HepG2 (cell line): ENCODE measurements around the gene GPX2. TPM values are rescaled to one million over a fixed set of nuclear protein-coding genes. Genes with fewer than 3 reads are reported as not detected.

Experiments used
- ARID5B ChIP-seq: IDR thresholded peaks from 2 replicates; pipeline ENCODE4 v1.4.0; 2020; ENCODE audit warnings: mild to moderate bottlenecking, missing genetic modification reagents
- CBFB ChIP-seq: sonication (generic); formaldehyde crosslinking; IDR thresholded peaks from 2 replicates; pipeline ENCODE4 v1.4.0; 2020; ENCODE audit warnings: missing genetic modification reagents
- CREB3 ChIP-seq: sonication (generic); formaldehyde crosslinking; IDR thresholded peaks from 2 replicates; pipeline ENCODE4 v1.5.0; 2020; ENCODE audit warnings: missing genetic modification reagents
- IRF9 ChIP-seq: sonication (generic); formaldehyde crosslinking; IDR thresholded peaks from 2 replicates; pipeline ENCODE4 v1.8.0; 2022; ENCODE audit warnings: missing genetic modification reagents, mild to moderate bottlenecking, borderline replicate concordance
- LRRFIP1 ChIP-seq: sonication (generic); formaldehyde crosslinking; conservative IDR thresholded peaks from 2 replicates; pipeline ENCODE4 v1.4.0; 2020; ENCODE audit warnings: missing genetic modification reagents
- UBTF ChIP-seq: sonication (generic); formaldehyde crosslinking; IDR thresholded peaks from 2 replicates; pipeline ENCODE4 v1.4.0; 2020; ENCODE audit warnings: mild to moderate bottlenecking, missing genetic modification reagents
- ZNF235 ChIP-seq: sonication (generic); formaldehyde crosslinking; IDR thresholded peaks from 2 replicates; pipeline ENCODE4 v1.8.1; 2023; ENCODE audit warnings: mild to moderate bottlenecking, missing genetic modification reagents, borderline replicate concordance
- ZNF292 ChIP-seq: sonication (generic); formaldehyde crosslinking; IDR thresholded peaks from 2 replicates; pipeline ENCODE4 v1.8.1; 2022; ENCODE audit warnings: mild to moderate bottlenecking, low read depth, missing genetic modification reagents, borderline replicate concordance
- polyA plus RNA-seq, 8 experiments: library from polyadenylated mRNA; depleted of rRNA in 3 of 8; stranded (reverse) in 7 of 8; unstranded in 1 of 8; fragments of >200 nt; fragmentation: Illumina TruSeq in 4 of 8; extraction: Trizol in 4 of 8; gene quantifications; 2 replicates each; pipeline versions ENCODE4 v1.2.1 to v1.2.3, GENCODE V29; 2011 to 2016; ENCODE audit warnings: low read depth in 4 of 8, missing spikeins in 1 of 8, mixed read lengths in 1 of 8; ENCODE audit not compliant: insufficient read depth in 1 of 8
- total RNA-seq, 5 experiments: library from RNA; depleted of rRNA; stranded (reverse); fragments of >200 nt; fragmentation: Illumina TruSeq; extraction: Trizol; gene quantifications; 2 replicates each; pipeline ENCODE4 v1.2.3, GENCODE V29; 2016; ENCODE audit warnings: low read depth in 1 of 5

Gene GPX2
- total and polyA plus RNA-seq, 2 of the 13 experiments (the other 11 are each of a cell fraction or from before 2014, with no cell fraction given): 526 to 674 TPM

- TF ChIP-seq LRRFIP1 (no peak), CREB3 (CRISPR knock-in tag) (no peak), IRF9 (CRISPR knock-in tag) (no peak), CBFB (CRISPR knock-in tag) (no peak), UBTF (CRISPR knock-in tag) (no peak), ARID5B (CRISPR knock-in tag) (peak; percentile 21; the same call in 1 of the 2 replicates), ZNF292 (CRISPR knock-in tag) (no peak; the same call in 1 of the 2 replicates), ZNF235 (CRISPR knock-in tag) (no peak)
Measured at GRCh38 chr14:64944861-64945260, 2.3 kb upstream of the GPX2 start (continued).
